ENCODE data around the gene AAMDC.
"Not testable (repeated sequence)": the region's sequence is repeated elsewhere in the genome, so short reads cannot be mapped to it uniquely, and the experiment has no call there.

The AAMDC gene

DNA sequence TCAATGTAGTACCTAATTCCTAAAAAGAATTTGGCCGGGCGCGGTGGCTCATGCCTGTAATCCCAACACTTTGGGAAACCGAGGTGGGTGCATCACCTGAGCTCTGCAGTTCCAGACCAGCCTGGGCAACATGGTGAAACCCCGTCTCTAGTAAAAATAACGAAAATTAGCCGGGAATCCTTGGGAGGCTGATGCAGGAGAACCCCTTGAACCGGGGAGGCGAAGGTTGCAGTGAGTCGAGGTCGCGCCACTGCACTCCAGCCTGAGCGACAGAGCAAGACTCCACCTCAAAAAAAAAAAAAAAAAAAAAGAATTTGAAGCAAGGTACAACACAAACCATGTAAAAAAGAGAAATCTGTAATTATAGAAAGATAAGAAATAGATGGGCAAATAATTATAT is 1.2 kb downstream of the AAMDC start:
- DNase-seq = not testable (repeated sequence)

DNA sequence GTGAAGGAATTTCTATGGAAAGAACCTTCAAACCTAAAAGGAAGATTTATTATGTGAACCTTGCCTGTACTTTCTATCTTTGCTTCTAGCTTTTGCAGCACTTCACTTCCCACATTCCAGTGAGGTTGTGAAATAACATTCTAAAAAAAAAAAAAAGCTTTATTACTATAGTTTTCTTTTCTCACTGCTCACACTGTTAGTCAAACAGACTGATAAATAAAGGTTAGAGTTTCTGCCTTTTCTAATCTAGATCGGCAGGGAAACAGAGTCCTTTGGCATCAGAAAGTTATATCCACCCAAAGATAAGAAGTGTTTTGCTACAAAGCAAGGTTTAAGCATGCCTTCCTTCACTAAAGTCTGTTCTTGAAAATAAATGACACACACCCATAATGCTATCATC is 2.8 kb downstream of the AAMDC start:
- DNase-seq = no peak

DNA sequence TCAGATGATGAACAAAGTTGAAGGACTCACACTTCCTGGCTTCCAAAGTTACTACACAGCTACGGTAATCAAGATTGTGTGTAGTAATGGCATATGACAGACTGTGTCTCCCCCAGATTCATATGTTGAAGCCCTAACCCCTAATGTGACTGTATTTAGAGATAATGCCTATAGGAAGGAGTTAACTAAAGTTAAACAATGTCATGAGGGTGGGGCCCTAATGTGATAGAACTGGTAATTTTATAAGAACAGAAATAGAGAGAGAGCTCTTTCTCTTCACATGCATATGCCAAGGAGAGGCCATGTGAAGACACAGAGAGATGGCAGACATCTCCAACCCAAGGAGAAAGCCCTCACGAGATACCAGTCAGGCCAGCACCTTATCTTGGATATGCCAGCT is 8.0 kb downstream of the AAMDC start:
- DNase-seq = no peak

DNA sequence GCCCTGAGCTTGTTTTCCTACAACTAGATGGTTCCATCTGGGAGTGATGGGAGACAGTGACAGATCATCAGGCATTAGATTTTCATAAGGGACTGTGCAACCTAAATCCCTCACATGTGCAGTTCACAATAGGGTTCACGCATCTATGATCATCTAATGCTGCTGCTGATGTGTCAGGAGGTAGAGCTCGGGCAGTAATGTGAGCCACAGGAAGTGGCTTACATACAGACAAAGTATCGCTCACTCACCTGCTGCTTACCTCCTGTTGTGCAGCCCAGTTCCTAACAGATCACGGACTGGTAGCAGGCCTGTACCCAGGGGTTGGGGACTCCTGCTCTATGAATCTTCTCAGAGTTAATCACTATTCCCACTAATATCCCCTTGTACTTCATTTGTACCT is 12.4 kb downstream of the AAMDC start:
- DNase-seq = no peak

DNA sequence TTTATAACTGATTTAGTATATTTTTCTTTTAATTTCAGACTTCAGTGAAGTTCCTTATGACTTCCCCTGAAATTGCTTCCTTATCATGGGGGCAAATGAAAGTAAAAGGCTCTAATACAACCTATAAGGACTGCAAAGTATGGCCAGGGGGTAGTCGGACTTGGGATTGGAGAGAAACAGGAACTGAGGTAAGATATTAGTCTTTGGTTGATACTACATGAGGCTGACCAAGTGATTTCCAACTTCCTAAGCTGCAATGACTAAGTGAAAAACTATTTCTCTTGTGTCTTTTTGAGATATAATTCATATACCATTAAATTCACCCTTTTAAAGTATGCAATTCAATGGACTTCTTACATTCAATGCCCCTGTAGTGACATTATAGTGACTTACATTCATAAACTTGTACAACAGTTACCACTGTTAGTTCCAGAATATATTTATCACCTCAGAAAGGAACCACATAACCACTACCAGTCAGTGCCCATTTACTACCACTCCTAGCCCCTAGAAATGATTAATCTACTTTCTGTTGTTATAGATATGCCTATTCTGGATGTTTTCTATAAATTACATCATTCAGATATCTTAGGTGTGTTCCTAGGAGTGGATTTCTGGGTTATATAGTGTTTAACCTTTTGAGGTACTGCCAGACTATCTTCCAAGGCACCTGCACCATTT is 21.6 kb downstream of the AAMDC start:
- DNase-seq = no peak

DNA sequence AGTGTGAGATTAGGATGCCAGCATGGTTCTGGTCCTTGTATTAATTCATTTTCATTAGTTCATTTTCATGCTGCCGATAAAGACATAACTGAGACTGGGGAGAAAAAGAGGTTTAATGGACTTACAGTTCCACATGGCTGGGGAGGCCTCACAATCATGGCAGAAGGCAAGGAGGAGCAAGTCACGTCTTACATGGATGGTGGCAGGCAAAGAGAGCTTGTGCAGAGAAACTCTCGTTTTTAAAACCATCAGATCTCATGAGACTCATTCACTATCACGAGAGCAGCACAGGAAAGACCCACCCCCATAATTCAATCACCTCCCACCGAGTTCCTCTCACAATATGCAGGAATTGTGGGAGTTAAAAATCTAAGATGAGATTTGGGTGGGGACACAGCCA is 22.8 kb downstream of the AAMDC start:
- DNase-seq = not testable (repeated sequence)

DNA sequence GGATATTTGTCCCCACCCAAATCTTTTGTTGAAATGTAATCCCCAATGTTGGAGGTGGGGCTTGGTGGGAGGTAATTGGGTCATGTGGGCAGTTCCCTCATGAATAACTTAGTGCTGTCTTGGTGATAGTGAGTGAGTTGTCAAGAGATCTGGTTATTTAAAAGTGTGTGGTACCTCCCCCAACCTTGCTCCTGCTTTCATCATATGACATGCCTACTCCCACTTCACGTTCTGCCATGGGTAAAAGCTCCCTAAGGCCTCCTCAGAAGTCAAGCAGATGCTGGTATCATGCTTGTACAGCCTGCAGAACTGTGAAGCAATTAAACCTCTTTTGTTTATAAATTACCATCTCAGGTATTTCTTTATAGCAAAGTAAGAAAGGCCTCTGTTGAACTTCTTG is 30.6 kb downstream of the AAMDC start:
- no peak for DNase-seq

DNA sequence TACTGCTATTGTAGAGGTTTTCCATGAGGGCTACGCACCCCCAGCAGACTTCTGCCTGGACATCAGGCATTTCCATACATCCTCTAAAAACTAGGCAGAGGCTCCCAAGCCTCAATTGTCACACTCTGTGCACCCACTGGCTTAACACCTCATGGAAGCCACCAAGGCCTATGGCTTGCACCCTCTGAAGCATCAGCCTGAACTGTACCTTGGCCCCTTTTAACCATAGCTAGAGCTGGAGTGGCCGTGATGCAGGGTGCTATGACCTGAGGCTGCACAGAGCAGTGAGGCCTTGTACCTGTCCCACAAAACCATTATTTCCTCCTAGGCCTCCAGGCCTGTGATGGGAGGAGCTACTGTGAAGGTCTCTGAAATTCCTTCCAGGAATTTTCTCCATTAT is 33.9 kb downstream of the AAMDC start:
- no peak for DNase-seq

DNA sequence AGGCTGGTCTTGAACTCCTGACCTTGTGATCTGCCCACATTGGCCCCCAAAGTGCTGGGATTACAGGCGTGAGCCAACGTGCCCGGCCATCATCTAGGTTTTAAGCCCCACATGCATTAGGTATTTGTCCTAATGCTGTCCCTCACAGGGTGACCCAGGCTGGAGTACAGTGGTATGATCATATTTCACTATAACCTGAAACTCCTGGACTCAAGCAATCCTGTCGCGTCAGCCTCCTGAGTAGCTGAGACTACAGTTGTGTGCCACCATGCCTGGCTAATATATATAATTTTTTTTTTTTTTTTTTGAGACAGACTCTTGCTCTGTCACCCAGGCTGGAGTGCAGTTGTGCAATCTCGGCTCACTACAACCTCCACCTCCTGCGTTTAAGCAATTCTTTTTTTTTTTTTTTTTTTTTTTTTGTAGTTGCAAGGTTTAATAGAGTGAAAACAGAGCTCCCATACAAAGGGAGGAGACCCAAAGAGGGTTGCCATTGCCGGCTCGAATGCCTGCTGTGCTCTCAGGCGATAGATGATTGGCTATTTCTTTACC is 37.0 kb downstream of the AAMDC start:
- DNase-seq = not testable (repeated sequence)

DNA sequence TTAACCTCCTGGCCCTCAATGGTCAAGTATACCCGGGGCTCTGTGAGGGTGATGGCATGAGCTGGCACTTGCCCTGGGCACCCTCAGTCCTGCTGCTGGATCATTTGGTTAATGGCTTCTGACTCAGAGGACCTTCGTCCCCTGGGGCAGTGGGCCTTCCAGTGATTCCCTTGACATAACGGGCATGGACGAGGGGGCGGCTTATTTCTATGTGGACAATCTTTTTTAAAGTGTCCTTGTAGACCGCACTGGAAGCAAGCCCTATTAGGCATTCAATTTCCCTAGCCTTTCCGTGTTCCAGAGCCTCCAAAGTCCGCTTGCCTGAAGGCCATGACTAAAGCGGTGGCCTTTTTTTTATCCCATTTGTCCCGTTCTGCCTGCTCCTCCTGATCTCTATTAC is 40.5 kb downstream of the AAMDC start:
- DNase-seq = not testable (repeated sequence)

DNA sequence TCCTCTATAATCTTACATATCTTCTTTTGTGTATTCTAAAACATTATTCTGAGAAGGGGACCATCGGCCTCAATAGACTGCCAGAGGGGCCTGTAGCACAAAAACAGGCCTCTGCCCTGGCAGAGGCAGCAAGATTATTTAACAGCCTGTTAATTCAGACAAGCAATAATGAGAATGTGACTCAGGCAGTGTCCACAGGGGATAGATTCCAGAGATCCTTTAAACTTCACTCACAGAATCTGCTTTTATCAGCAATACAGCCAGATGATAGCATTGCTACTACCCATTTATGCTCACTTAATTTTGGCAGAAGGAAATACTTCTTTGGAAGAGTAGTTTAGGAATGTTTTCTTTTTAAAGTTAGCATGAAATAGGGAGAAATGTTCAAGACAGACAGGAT is 44.9 kb downstream of the AAMDC start:
- no peak for DNase-seq

DNA sequence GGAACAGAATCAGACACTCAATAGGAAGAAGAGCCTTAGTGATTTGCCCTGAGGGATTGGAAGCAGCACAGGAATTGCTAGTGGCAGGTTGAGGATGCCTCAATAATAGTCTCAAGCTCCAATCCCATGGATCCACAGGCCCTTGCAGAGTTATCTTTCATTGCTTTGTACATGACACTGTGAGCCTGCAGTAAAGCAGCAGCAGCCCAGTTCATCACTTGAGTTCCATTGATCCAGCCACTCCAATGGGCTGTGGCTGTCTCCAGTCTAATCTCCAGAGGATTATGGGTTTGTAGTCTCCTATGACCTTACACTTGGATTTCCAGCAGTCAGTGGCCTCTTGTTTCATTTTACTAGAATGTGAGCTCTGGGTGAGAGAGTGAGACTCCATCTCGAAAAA is 45.4 kb downstream of the AAMDC start:
- DNase-seq = no peak

DNA sequence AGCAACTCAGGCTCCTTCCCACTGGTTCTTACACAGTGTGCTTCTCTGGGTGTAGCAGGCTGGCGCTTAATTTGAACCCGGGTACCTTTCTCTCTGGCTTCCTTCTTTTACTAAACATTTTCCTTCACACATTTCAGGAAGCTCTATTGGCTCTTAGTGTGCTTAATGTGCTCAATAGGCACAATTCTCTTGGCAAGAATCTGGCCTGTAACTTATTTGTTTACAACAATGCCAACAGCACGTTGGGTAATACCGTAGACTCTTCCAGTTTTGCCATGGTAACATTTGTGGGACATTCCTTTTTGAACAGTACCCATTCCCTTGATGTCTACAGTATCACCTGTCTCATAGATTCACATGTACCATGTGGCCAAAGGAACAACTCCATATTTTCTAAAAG is 47.8 kb downstream of the AAMDC start:
- no peak for DNase-seq

DNA sequence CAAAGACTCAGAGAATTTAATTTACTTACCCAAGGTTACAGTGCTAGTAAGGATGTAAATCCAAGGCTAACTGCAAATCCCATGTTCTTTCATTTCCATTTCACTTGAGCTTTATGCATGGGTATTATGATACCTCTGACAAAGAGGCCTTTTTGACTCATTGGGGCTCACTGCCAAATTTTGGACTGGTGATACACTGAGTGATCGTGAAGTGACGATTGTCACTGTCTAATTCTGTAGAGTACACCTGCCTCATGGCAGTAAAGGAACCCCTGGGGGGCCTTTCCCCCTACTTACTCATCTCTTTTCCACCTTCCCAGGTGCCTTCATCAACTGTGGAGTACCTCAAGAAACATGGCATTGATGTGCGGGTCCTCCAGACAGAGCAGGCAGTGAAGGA is 50.9 kb downstream of the AAMDC start:
- DNase-seq = no peak

DNA sequence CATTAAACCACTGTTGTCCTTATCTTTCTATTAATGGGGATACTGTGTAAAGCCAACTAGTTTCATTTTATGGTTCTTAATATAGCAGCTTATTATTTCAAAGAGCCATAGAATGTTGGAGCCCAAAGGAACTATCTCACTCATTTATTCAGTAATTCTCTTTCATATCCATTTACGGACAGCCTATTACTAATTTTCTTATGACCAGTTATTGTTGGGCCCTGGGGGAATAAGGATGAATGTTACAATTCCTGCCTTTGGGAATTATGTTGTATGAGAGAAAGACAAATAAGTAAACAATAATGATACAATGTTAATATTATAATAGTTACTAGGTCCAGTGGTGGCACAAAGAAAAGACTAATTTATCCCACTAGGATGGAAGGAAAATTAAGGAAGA is 52.4 kb downstream of the AAMDC start:
- no peak for DNase-seq

DNA sequence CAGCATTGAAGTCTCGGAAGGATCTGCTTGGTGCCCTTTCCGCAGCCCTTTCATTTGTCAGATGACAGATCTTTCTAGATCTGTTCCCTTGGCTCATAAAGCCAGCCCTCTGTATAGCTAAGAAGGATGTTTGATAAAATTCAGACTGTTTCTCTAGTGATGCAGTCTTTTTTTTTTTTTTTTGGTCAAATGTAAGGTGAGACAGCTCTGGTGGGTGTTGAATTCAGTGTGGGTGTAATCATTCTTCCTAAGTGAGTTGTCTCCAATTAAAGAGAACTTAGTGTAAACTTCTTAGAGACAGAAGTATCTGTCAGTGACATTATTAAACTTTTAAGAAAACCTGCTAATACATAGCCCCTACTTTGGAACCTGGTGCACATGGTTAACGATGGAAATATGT is 53.3 kb downstream of the AAMDC start:
- no peak for DNase-seq

DNA sequence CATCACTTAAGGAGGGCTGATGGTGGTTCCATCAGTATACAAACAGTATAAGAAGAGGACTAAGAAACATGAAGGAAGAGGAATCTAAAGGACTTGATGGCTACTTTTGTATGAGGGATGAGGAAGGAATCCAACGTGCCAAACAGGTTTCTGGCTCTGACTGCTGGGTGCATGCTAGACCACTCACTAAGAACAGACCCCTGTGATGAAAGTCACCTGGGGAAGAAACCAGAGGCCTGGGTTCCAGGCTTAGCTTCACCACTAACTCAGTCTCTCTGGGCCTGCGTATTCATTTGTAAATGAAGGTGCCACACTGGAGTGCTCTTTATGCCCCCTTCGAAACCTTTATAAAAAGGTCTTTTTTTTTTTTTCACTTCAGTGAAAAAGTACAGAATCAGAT is 55.1 kb downstream of the AAMDC start:
- DNase-seq = no peak

DNA sequence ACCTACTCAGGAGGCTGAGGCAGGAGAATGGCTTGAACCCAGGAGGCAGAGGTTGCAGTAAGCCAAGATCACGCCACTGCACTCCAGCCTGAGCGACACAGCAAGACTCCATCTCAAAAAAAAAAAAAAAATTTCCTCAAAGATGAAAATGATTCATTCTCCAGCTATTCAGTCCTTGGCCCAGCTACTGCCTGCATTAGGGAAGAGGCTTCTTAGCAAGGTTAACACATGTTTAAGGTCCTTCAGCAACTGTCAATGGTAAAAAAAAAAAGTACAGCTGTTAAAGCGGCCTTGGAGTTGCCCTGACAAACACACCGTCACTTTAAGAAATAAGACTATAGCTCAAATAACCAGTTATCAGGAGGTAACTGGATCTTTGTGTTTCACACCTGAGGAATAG is 57.3 kb downstream of the AAMDC start:
- DNase-seq = not testable (repeated sequence)

DNA sequence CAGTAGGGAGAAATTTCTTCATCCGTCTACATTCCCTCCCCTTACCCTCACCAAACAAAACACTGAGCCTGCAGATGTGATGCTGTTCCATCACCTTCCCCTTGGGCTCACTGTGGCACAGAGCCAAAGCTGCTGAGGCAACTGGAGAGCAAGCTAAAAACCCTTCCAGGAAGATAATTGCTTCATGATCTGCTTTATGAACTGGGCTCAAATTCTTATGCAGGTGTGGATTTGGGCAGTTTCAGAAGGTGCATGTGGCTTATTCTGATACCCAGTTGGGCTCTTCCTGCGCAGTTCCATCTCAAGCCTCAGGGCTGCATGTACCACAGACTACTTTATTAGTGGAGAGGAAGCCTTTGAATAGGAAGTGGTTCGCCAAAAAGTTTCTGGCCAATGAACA is 58.3 kb downstream of the AAMDC start:
- DNase-seq = no peak

DNA sequence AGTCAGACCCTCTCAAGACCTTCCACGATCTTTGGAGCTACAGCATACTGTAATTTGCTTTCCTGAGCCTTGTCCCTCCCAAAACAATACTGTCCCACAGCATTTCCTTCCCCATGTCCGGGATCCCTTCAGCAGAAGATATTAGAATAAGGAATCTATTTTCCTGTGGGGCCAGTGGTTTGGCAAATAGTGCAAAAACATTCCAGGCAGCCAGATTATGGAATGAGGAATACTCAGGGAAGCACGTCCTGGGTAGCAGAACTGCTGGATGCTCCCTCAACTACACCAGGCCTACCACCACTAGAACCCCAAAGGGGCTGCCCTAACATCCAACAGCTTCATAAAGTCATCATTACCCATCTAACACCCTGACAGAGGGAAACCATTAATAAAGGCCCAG is 61.5 kb downstream of the AAMDC start:
- no peak for DNase-seq

DNA sequence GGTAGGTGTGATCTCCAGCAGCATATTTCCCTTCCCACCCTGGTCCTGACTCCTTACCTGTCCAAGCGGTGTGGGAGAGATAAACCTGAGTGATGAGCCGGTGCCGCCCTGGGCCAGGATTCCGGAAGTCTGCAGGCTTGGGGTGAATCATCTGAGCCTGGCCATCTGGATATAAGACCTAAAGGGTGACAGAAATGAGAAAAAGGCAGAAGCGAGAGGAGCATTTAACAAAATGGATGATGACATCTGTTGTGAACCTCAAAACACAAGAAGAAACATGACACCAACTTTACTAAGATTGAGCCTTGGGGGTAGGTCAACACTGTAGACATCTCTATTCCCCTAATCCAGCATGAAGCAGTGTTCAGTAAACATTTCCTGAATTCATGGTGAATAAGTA is 62.8 kb downstream of the AAMDC start:
- no peak for DNase-seq

DNA sequence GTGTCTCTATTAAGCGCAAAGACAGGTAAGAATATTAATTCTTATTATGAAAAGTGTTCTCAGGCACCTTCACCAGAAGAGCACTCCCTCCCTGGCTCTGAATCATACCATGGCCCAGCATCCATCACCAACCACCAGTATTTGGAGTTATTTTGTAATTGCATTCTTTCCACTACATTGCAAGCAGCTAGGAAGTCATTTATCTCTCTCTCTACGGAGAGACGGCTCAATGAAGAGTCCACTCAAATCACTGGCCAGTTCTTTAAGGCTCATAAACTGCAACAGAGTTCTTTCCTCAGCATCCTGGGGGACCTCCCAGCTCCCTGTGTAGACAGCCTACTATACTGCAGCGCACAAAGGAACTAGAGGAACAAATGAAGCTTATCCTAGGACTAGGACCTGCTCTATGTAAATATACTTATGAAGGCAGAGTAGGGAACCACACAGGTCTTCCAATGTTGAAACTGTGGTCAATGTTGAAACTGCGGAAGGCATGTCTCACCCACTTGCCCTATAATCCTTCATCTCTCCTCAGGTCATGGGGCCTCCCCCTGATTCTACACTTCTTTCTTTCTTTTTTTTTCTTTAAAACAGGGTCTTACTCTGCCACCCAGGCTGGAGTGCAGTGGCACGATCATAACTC is 63.4 kb downstream of the AAMDC start:
- DNase-seq = no peak

DNA sequence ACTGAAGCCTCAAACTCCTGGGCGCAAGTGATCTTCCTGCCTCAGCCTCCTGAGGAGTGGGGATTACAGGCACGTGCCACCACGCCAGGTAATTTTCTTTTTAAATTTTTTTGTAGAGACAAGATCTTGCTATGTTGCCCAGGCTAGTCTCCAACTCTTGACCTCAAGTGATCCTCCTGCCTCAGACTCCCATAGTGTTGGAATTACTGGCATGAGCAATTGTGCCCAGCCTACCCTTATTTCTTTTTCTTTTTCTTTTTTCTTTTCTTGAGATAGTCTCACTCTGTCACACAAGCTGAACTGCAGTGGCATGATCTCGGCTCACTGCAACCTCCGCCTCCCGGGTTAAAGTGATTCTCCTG is 63.9 kb downstream of the AAMDC start:
- no peak for DNase-seq

DNA sequence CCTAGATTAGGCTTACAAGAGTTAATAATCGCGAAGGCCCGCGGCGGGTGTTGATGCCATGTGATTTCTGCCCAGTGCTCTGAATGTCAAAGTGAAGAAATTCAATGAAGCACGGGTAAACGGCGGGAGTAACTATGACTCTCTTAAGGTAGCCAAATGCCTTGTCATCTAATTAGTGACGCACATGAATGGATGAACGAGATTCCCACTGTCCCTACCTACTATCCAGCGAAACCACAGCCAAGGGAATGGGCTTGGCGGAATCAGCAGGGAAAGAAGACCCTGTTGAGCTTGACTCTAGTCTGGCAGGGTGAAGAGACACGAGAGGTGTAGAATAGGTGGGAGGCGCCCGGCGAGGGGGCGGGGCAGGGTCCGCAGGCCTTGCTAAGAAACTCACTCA is 65.5 kb downstream of the AAMDC start:
- DNase-seq = no peak

DNA sequence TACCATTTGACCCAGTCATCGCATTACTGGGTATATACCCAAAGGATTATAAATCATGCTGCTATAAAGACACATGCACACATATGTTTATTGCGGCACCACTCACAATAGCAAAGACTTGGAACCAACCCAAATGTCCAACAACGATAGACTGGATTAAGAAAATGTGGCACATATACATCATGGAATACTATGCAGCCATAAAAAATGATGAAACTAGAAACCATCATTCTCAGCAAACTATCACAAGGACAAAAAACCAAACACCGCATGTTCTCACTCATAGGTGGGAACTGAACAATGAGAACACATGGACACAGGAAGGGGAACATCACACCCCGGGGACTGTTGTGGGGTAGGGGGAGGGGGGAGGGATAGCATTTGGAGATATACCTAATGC is 68.1 kb downstream of the AAMDC start:
- DNase-seq = not testable (repeated sequence)
